OCI-LY7 (cell line): ENCODE data around the gene COL23A1.

ENCODE experiments used
- EZH2phosphoT487 ChIP-seq: fragments of 200-600 bp; sonication (generic); IDR thresholded peaks from 2 replicates; pipeline ENCODE4 v1.6.1; 2018; ENCODE audit warnings: low read depth, borderline replicate concordance, mild to moderate bottlenecking, mixed run types, antibody characterized with exemption, low read length, moderate library complexity, mixed read lengths
- TF ChIP-seq, protein P1 (sequence below): fragments of 200-600 bp; sonication (generic); conservative IDR thresholded peaks from 2 replicates; pipeline ENCODE4 v1.5.1; 2014; ENCODE audit warnings: mild to moderate bottlenecking, antibody characterized with exemption, low read length, moderate library complexity, mixed read lengths

DNA sequence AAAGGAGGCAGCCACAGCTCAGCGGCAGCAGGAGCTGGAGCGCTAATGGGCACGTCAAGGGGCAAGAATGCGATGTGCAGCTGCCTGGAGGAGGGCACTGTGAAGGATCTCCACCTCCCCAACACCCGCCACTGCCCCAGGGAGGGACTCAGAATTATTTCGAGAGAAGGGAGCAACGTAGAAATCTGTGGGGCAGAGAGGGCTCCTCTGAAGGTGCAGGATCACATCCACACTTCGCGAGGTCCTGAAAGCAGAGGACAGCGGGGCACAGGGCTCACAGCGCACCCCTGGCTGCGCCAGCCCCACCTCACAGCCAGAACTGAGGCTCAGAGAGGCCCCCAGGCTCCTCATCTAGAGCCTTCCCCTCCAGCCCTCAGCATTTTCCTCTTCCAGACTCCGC is 7.9 kb downstream of the COL23A1 start:
- TF ChIP-seq, protein P1, sequence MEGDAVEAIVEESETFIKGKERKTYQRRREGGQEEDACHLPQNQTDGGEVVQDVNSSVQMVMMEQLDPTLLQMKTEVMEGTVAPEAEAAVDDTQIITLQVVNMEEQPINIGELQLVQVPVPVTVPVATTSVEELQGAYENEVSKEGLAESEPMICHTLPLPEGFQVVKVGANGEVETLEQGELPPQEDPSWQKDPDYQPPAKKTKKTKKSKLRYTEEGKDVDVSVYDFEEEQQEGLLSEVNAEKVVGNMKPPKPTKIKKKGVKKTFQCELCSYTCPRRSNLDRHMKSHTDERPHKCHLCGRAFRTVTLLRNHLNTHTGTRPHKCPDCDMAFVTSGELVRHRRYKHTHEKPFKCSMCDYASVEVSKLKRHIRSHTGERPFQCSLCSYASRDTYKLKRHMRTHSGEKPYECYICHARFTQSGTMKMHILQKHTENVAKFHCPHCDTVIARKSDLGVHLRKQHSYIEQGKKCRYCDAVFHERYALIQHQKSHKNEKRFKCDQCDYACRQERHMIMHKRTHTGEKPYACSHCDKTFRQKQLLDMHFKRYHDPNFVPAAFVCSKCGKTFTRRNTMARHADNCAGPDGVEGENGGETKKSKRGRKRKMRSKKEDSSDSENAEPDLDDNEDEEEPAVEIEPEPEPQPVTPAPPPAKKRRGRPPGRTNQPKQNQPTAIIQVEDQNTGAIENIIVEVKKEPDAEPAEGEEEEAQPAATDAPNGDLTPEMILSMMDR, result no peak
- no peak for TF ChIP-seq EZH2phosphoT487
